NCI-H146 (cell line): Measurements from ENCODE around the gene SF1.

Experiments
- DNase-seq: peaks from one replicate; lab custom pipeline; 2025; lab: John Stamatoyannopoulos, UW

SF1 gene

GRCh38 chr11:64723117-64723906 is 55.0 kb downstream of the SF1 start, which contains the start of gene NRXN2:
Gene NRXN2 (minus strand): TSS chr11:64723197. CDS start chr11:64713699, 9,498 bp downstream.
- peak; percentile 92 for DNase-seq

- DNase-seq: no peak
Measured at GRCh38 chr11:64722141-64723065, 55.9 kb downstream of the SF1 start.

GRCh38 chr11:64721359-64721699 is 57.0 kb downstream of the SF1 start:
- DNase-seq: no peak

GRCh38 chr11:64720640-64721358 is 57.5 kb downstream of the SF1 start:
- DNase-seq: no peak

GRCh38 chr11:64720167-64720566 is 58.2 kb downstream of the SF1 start:
- DNase-seq: no peak

- DNase-seq: no peak
Measured at GRCh38 chr11:64719406-64719805, 58.9 kb downstream of the SF1 start.

GRCh38 chr11:64718780-64719124 is 59.6 kb downstream of the SF1 start:
- DNase-seq: no peak

GRCh38 chr11:64718084-64718779 is 60.1 kb downstream of the SF1 start:
- DNase-seq: no peak

GRCh38 chr11:64717268-64717578 is 61.1 kb downstream of the SF1 start:
- no peak for DNase-seq

- no peak for DNase-seq
Measured at GRCh38 chr11:64716473-64717267, 61.7 kb downstream of the SF1 start.

- peak; percentile 34 for DNase-seq
Measured at GRCh38 chr11:64715756-64716472, 62.4 kb downstream of the SF1 start.

- DNase-seq: no peak
Measured at GRCh38 chr11:64715110-64715509, 63.2 kb downstream of the SF1 start.

- no peak for DNase-seq
Measured at GRCh38 chr11:64714666-64715065, 63.7 kb downstream of the SF1 start.
